ENCODE results near the gene HAND1.

The HAND1 gene

GRCh38 chr5:154481584-154482381 lies 3.8 kb upstream of the HAND1 start:
- H3K27ac Mint-ChIP-seq (ENCODE audit: low read depth) = no peak overlapping the region
- H3K27me3 Mint-ChIP-seq = peaks cover 88% of the 10 kb centered on the region

GRCh38 chr5:154480847-154481246 lies 2.8 kb upstream of the HAND1 start:
- no peak for DNase-seq (ENCODE audit: low spot score in 2 of 2)
- Mint-ChIP-seq H3K36me3 (ENCODE audit: insufficient read depth) (peaks cover 5% of the 10 kb centered on the region), H3K4me1 (peaks cover 38% of the 10 kb centered on the region), H3K4me3 (peak overlapping the region; percentile 8), H3K9me3 (no peaks in the 10 kb centered on the region), H3K27ac (ENCODE audit: low read depth) (no peak overlapping the region), H3K27me3 (peaks cover 88% of the 10 kb centered on the region)
- ATAC-seq (replicated peaks; ENCODE audit: extremely low read depth, poor library complexity, severe bottlenecking) = no peak

More at GRCh38 chr5:154481584-154482381, 3.8 kb upstream of the HAND1 start:
- peaks cover 32% of the 10 kb centered on the region for H3K4me1 Mint-ChIP-seq
- peaks cover 5% of the 10 kb centered on the region for H3K36me3 Mint-ChIP-seq (ENCODE audit: insufficient read depth)
- DNase-seq (ENCODE audit: low spot score in 2 of 2) (no peak), ATAC-seq (replicated peaks; ENCODE audit: extremely low read depth, poor library complexity, severe bottlenecking) (no peak)
- H3K9me3 Mint-ChIP-seq = no peaks in the 10 kb centered on the region
- H3K4me3 Mint-ChIP-seq = no peak overlapping the region

GRCh38 chr5:154479944-154480750 lies 2.1 kb upstream of the HAND1 start:
- Mint-ChIP-seq H3K27ac (ENCODE audit: low read depth) (no peak overlapping the region), H3K4me3 (peak overlapping the region; percentile 8), H3K4me1 (peaks cover 45% of the 10 kb centered on the region), H3K36me3 (ENCODE audit: insufficient read depth) (peaks cover 7% of the 10 kb centered on the region), H3K27me3 (peaks cover 88% of the 10 kb centered on the region), H3K9me3 (no peaks in the 10 kb centered on the region)
- no peak for DNase-seq (ENCODE audit: low spot score in 2 of 2)
- no peak for ATAC-seq (replicated peaks; ENCODE audit: extremely low read depth, poor library complexity, severe bottlenecking)

GRCh38 chr5:154479160-154479943 lies 1.3 kb upstream of the HAND1 start:
- Mint-ChIP-seq H3K27ac (ENCODE audit: low read depth) (no peak overlapping the region), H3K27me3 (peaks cover 88% of the 10 kb centered on the region), H3K36me3 (ENCODE audit: insufficient read depth) (peaks cover 10% of the 10 kb centered on the region), H3K4me3 (peak overlapping the region; percentile 31), H3K9me3 (no peaks in the 10 kb centered on the region), H3K4me1 (peaks cover 50% of the 10 kb centered on the region)
- ATAC-seq (replicated peaks; ENCODE audit: extremely low read depth, poor library complexity, severe bottlenecking) (no peak), DNase-seq (ENCODE audit: low spot score in 2 of 2) (no peak)

GRCh38 chr5:154478752-154479159 lies 729 bp upstream of the HAND1 start:
- Mint-ChIP-seq H3K4me1 (peaks cover 50% of the 10 kb centered on the region), H3K4me3 (no peak overlapping the region), H3K27me3 (peaks cover 88% of the 10 kb centered on the region), H3K27ac (ENCODE audit: low read depth) (no peak overlapping the region), H3K9me3 (no peaks in the 10 kb centered on the region), H3K36me3 (ENCODE audit: insufficient read depth) (peaks cover 10% of the 10 kb centered on the region)
- no peak for ATAC-seq (replicated peaks; ENCODE audit: extremely low read depth, poor library complexity, severe bottlenecking)
- DNase-seq (ENCODE audit: low spot score in 2 of 2) = no peak

GRCh38 chr5:154477382-154478223 lies 424 bp downstream of the HAND1 start:
- no peak for ATAC-seq (replicated peaks; ENCODE audit: extremely low read depth, poor library complexity, severe bottlenecking)
- Mint-ChIP-seq H3K27ac (ENCODE audit: low read depth) (no peak overlapping the region), H3K36me3 (ENCODE audit: insufficient read depth) (peaks cover 12% of the 10 kb centered on the region), H3K9me3 (no peaks in the 10 kb centered on the region), H3K4me3 (peak overlapping the region; percentile 17), H3K4me1 (peaks cover 54% of the 10 kb centered on the region), H3K27me3 (peaks cover 88% of the 10 kb centered on the region)
- no peak for DNase-seq (ENCODE audit: low spot score in 2 of 2)

- Mint-ChIP-seq H3K27ac (ENCODE audit: low read depth) (no peak overlapping the region), H3K4me1 (peaks cover 54% of the 10 kb centered on the region)
These were observed 1.4 kb downstream of the HAND1 start for GRCh38 chr5:154476354-154477205.

GRCh38 chr5:154475591-154476353 lies 2.3 kb downstream of the HAND1 start:
- Mint-ChIP-seq H3K4me1 (peaks cover 59% of the 10 kb centered on the region), H3K4me3 (peak overlapping the region; percentile 54), H3K36me3 (ENCODE audit: insufficient read depth) (peaks cover 12% of the 10 kb centered on the region), H3K27ac (ENCODE audit: low read depth) (no peak overlapping the region), H3K27me3 (peaks cover 88% of the 10 kb centered on the region), H3K9me3 (no peaks in the 10 kb centered on the region)
- ATAC-seq (replicated peaks; ENCODE audit: extremely low read depth, poor library complexity, severe bottlenecking) (no peak), DNase-seq (ENCODE audit: low spot score in 2 of 2) (no peak)

More at GRCh38 chr5:154476354-154477205, 1.4 kb downstream of the HAND1 start:
- Mint-ChIP-seq H3K9me3 (no peaks in the 10 kb centered on the region), H3K27me3 (peaks cover 88% of the 10 kb centered on the region), H3K36me3 (ENCODE audit: insufficient read depth) (peaks cover 12% of the 10 kb centered on the region), H3K4me3 (peak overlapping the region; percentile 39)
- ATAC-seq (replicated peaks; ENCODE audit: extremely low read depth, poor library complexity, severe bottlenecking) (no peak), DNase-seq (ENCODE audit: low spot score in 2 of 2) (no peak)

GRCh38 chr5:154474396-154475334 lies 3.4 kb downstream of the HAND1 start:
- no peak for DNase-seq (ENCODE audit: low spot score in 2 of 2)
- Mint-ChIP-seq H3K4me3 (peak overlapping the region; percentile 54), H3K9me3 (no peaks in the 10 kb centered on the region), H3K4me1 (peaks cover 56% of the 10 kb centered on the region), H3K27me3 (peaks cover 86% of the 10 kb centered on the region), H3K27ac (ENCODE audit: low read depth) (no peak overlapping the region), H3K36me3 (ENCODE audit: insufficient read depth) (peaks cover 11% of the 10 kb centered on the region)
- no peak for ATAC-seq (replicated peaks; ENCODE audit: extremely low read depth, poor library complexity, severe bottlenecking)

Measured in central memory CD8-positive, alpha-beta T cell (primary cell).